Colon (tissue), 2 donors: ENCODE measurements around the gene ERGIC3.

Experiments used
- FAIRE-seq: peaks from 2 replicates; lab custom pipeline; 2012; peaks lifted over from hg19 to GRCh38; lab: Jason Lieb, UNC
- donor health status: control.
- donor health status: control.

ERGIC3 gene

GRCh38 chr20:35598899-35599775, 57.3 kb downstream of the ERGIC3 start:
- FAIRE-seq: no peak

- no peak for FAIRE-seq
These were observed 57.9 kb downstream of the ERGIC3 start for GRCh38 chr20:35599776-35600120.

GRCh38 chr20:35600176-35600992, 58.5 kb downstream of the ERGIC3 start:
- FAIRE-seq: no peak

GRCh38 chr20:35600993-35601973, 59.4 kb downstream of the ERGIC3 start:
- no peak for FAIRE-seq

- FAIRE-seq: no peak
These were observed 60.1 kb downstream of the ERGIC3 start for GRCh38 chr20:35601990-35602389.

- no peak for FAIRE-seq
These were observed 61.1 kb downstream of the ERGIC3 start for GRCh38 chr20:35602851-35603495.

- no peak for FAIRE-seq
These were observed 62.0 kb downstream of the ERGIC3 start for GRCh38 chr20:35603695-35604448.

GRCh38 chr20:35604449-35604747, 62.5 kb downstream of the ERGIC3 start:
- FAIRE-seq: no peak

GRCh38 chr20:35606127-35606526, 64.2 kb downstream of the ERGIC3 start:
- FAIRE-seq: no peak
